Adrenal gland (tissue), 12 donors: ENCODE data around the gene SIL1. TPM values are rescaled to one million over a fixed set of nuclear protein-coding genes. Genes with fewer than 3 reads are reported as not detected.
A peak's percentile ranks its signal among the peaks of the same experiment; 100 is the strongest.

Experiments
- DNase-seq, 7 donors: peaks; one replicate each; pipeline ENCODE4 v3.0.0-alpha.2; 2019 to 2020
- H3K27ac ChIP-seq, 5 donors: fragments of 200-600 bp; sonication (generic) in 4 of 5; 1 replicate in 3 of 5; 2 replicates in 2 of 5; pipeline versions ENCODE4 v1.5.1 to v1.8.0; 2016 to 2020; ENCODE audit warnings: mild to moderate bottlenecking in 1 of 5
- H3K27me3 ChIP-seq: fragments of 200-600 bp; 2 replicates; pipeline ENCODE4 v1.8.0; 2021
- H3K36me3 ChIP-seq, 2 donors: fragments of 200-600 bp; replicated peaks in 1 of 2; 1 replicate in 1 of 2; 2 replicates in 1 of 2; pipeline versions ENCODE4 v1.5.1 to v1.8.0; 2018 to 2022
- H3K4me1 ChIP-seq, 2 donors: fragments of 200-600 bp; replicated peaks in 1 of 2; 1 replicate in 1 of 2; 2 replicates in 1 of 2; pipeline versions ENCODE4 v1.5.1 to v1.8.0; 2018 to 2021
- H3K4me3 ChIP-seq, 4 donors: fragments of 200-600 bp; sonication (generic) in 3 of 4; one replicate each; pipeline ENCODE4 v1.5.1; 2016 to 2018
- H3K9me3 ChIP-seq, 3 donors: fragments of 200-600 bp; sonication (generic) in 1 of 3; replicated peaks in 1 of 3; 1 replicate in 2 of 3; 2 replicates in 1 of 3; pipeline versions ENCODE4 v1.5.1 to v1.8.0; 2016 to 2021
- POLR2A ChIP-seq, 2 donors: fragments of 450-650 bp; IDR thresholded peaks; one replicate each; pipeline ENCODE4 v1.6.1; 2017; ENCODE audit warnings: antibody characterized with exemption in 2 of 2, mild to moderate bottlenecking in 2 of 2, moderate library complexity in 1 of 2
- WGBS, 4 donors: extraction: QIAGEN DNeasy Blood & Tissue Kit in 2 of 4; methylation state at CpG; one replicate each; pipeline versions ENCODE4 v1.1.5 to v1.1.7; 2013 to 2017; 5-methylcytosine and 5-hydroxymethylcytosine counted together
- intact Hi-C, 2 donors: fragments of 100-400 bp; cut with DNase I; formaldehyde crosslinking; loops; one replicate each; pipeline versions ENCODE4 v1.14.1 to v1.15.0; 2022 to 2023
- polyA plus RNA-seq, 3 donors: library from polyadenylated mRNA; stranded (reverse); fragments of 200-250 nt in 2 of 3; fragments of 350-450 nt in 1 of 3; fragmentation: Illumina TruSeq in 1 of 3; extraction: RNeasy Lipid Tissue Mini Kit (QIAGEN cat#74804) in 1 of 3; gene quantifications; one replicate each; pipeline ENCODE4 v1.2.3, GENCODE V29; 2013 to 2014
- total RNA-seq, 9 donors: library from RNA; depleted of rRNA in 4 of 9; stranded (reverse); fragments of >200 nt in 4 of 9; fragments of 120-200 nt in 1 of 9; fragmentation: NEBNext Ultra II Directional in 1 of 9; extraction: Animal tissue kit (Norgen Biotek cat#: 25700) in 1 of 9; gene quantifications; one replicate each; pipeline versions ENCODE4 v1.1.0 to v1.2.4, GENCODE V29; 2013 to 2023
- TF ChIP-seq, protein P1 (sequence below), 6 experiments: fragments of 450-650 bp in 4 of 6; fragments of 200-600 bp in 2 of 6; sonication (generic) in 1 of 6; IDR thresholded peaks; 1 replicate in 5 of 6; 2 replicates in 1 of 6; pipeline versions ENCODE4 v1.5.1 to v1.8.0; 2016 to 2021; ENCODE audit warnings: antibody characterized with exemption in 6 of 6, mild to moderate bottlenecking in 2 of 6, moderate library complexity in 1 of 6
- donor health status: healthy with polysubstance abuse.
- donor health status: Bipolar disorder and iron deficiency.
- donor health status: DM: yes; HTN: yes; CAD: no.
- donor health status: DM: no; HTN: no; CAD: no.
- donor health status: DM: no; HTN: no; CAD: no.
- donor health status: DM: yes; HTN: yes; CAD: no.

The SIL1 gene
- total and polyA plus RNA-seq, 12 donors, result 81.9 to 313 (median 142) TPM

DNA sequence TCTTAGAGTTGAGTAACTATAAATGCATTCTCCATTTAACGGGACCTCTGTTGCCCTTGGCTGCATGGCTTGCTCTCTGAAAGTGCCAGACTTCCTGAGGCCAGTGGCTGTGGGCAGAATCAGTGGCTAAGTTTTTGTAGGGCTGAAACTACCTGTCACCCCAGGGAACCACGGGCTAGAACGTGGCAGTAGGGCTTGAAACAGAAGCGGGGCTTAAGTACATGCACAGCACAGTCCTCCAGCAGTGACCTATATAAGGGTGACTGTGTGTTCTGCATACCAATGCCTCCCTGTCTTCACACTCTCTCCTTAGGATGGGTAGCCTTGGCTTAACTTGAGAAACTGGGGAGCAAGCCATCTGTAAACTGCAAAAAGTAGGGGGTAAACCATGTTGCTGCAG is 279.5 kb downstream of the SIL1 start:
- no peak for TF ChIP-seq POLR2A (IDR thresholded peaks at IDR 0.05)
- TF ChIP-seq, protein P1, sequence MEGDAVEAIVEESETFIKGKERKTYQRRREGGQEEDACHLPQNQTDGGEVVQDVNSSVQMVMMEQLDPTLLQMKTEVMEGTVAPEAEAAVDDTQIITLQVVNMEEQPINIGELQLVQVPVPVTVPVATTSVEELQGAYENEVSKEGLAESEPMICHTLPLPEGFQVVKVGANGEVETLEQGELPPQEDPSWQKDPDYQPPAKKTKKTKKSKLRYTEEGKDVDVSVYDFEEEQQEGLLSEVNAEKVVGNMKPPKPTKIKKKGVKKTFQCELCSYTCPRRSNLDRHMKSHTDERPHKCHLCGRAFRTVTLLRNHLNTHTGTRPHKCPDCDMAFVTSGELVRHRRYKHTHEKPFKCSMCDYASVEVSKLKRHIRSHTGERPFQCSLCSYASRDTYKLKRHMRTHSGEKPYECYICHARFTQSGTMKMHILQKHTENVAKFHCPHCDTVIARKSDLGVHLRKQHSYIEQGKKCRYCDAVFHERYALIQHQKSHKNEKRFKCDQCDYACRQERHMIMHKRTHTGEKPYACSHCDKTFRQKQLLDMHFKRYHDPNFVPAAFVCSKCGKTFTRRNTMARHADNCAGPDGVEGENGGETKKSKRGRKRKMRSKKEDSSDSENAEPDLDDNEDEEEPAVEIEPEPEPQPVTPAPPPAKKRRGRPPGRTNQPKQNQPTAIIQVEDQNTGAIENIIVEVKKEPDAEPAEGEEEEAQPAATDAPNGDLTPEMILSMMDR (IDR thresholded peaks at IDR 0.05), result no peak
- 67 to 75% (median 72%) methylated on average over 4 of the region's 4 CpGs for WGBS, 4 donors
- Histone ChIP-seq H3K4me1 (peaks cover 0 to 16% of the 10 kb centered on the region in 2 donors), H3K36me3 (no peaks in the 10 kb centered on the region), H3K27ac (peak overlapping the region in 2 of 5 donors; percentile 7 to 14), H3K9me3 (no peaks in the 10 kb centered on the region), H3K27me3 (no peaks in the 10 kb centered on the region), H3K4me3 (no peak overlapping the region)
- no peak for DNase-seq
- intact Hi-C loops, result no loop called here

DNA sequence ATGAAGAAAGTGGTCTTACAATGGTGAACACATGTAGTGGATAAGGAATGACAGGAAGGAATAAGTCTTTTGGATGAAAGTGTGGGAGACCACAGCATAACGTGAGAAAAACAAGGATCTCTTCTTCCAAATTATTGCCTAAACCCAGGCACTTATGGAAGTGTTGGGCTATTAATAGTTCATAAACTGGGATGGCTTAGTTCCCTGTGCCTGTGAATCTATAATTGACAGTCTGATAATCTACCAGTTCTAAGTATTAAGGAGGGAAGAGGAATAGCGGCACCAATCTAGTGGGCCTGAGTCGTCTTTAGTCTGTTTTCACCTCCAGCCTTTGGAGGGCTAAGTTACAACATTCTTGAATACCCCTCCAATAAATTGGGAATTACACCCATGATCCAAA is 283.8 kb downstream of the SIL1 start:
- Histone ChIP-seq H3K27me3 (no peaks in the 10 kb centered on the region), H3K4me1 (peaks cover 4 to 21% of the 10 kb centered on the region in 2 donors), H3K27ac (no peak overlapping the region), H3K4me3 (no peak overlapping the region), H3K36me3 (no peaks in the 10 kb centered on the region), H3K9me3 (no peaks in the 10 kb centered on the region)
- intact Hi-C loops, result no loop called here
- TF ChIP-seq, protein P1 (IDR thresholded peaks at IDR 0.05), result no peak
- TF ChIP-seq POLR2A (IDR thresholded peaks at IDR 0.05), result no peak
- DNase-seq, result no peak
- WGBS, 4 donors, result 86 to 97% (median 94%) methylated on average over 3 of the region's 3 CpGs

DNA sequence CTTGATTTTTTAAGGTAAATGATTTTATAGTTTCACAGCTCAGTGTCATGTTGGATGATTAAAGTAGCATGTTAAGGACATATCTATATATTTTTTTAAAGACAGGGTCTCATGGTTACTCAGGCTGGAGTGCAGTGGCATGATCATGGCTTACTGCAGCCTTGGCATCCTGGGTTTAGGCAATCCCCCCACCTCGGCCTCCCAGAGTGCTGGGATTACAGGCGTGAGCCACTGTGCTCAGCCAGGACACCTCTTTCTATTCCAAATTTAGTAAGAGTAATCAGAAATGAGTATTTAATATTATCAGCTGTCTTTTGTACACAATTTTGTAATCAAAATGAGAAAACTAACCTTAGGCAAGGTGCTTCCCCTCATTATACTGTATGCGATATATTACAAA is 284.4 kb downstream of the SIL1 start:
- Histone ChIP-seq H3K4me1 (peaks cover 4 to 16% of the 10 kb centered on the region in 2 donors), H3K4me3 (no peak overlapping the region), H3K27me3 (no peaks in the 10 kb centered on the region), H3K36me3 (no peaks in the 10 kb centered on the region), H3K27ac (no peak overlapping the region), H3K9me3 (no peaks in the 10 kb centered on the region)
- intact Hi-C loops, result no loop called here
- TF ChIP-seq POLR2A (IDR thresholded peaks at IDR 0.05), result no peak
- TF ChIP-seq, protein P1 (IDR thresholded peaks at IDR 0.05), result no peak
- no peak for DNase-seq
- 94 to 100% (median 96%) methylated on average over 3 of the region's 3 CpGs for WGBS, 4 donors

DNA sequence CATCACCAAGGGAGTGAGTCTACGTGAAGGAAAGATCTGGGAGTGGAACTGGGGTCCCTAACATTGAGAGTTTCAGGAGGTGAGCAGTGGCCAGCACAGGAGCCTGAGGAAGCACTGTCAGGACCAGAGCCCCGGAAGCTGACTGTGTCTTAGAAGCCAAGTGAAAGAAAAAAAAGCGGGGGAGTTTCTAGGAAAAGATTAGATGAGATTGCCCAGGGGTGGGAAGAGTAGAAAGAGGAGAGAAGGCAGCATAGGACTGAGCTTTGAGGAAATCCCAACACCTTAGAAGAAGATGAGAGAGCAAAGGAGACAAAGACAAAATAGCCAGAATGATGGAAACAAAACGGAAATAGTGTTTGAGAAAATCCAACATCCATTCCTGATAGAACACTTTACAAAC is 286.1 kb downstream of the SIL1 start:
- 77 to 83% (median 79%) methylated on average over 4 of the region's 4 CpGs for WGBS, 4 donors

More for the DNA sequence above, 286.1 kb downstream of the SIL1 start:
- TF ChIP-seq POLR2A (IDR thresholded peaks at IDR 0.05), result no peak
- TF ChIP-seq, protein P1 (IDR thresholded peaks at IDR 0.05), result no peak
- Histone ChIP-seq H3K9me3 (no peaks in the 10 kb centered on the region), H3K27me3 (no peaks in the 10 kb centered on the region), H3K4me1 (peaks cover 4 to 9% of the 10 kb centered on the region in 2 donors), H3K36me3 (no peaks in the 10 kb centered on the region), H3K27ac (no peak overlapping the region), H3K4me3 (no peak overlapping the region)
- no peak for DNase-seq
- intact Hi-C loops, result no loop called here
